A673 (cell line): ENCODE results near the gene TGIF1. TPM values are rescaled to one million over a fixed set of nuclear protein-coding genes. Genes with fewer than 3 reads are reported as not detected.

Source experiments
- BruUV-seq: library from RNA; stranded (reverse); fragments of 400-500 nt; replicated peaks from 2 replicates; lab custom pipeline; 2021; lab: Mats Ljungman, UMichigan
- CTCF ChIA-PET: fragments of 300-600 bp; sonication (Branson Sonifier 250); formaldehyde crosslinking; loops from one replicate; lab custom pipeline; 2022; ENCODE audit warnings: antibody characterized with exemption; lab: Charles Lee
- POLR2A ChIA-PET: fragments of 300-600 bp; sonication (Branson Sonifier 250); formaldehyde crosslinking; loops from one replicate; lab custom pipeline; 2022; ENCODE audit warnings: antibody characterized with exemption; ENCODE audit not compliant: low non-redundant PET; lab: Charles Lee
- DNase-seq: peaks from one replicate; pipeline ENCODE4 v3.0.0-alpha.2; 2015; ENCODE audit warnings: low spot score
- H3K27ac ChIP-seq: fragments of 200-600 bp; sonication (generic); 2 replicates; pipeline ENCODE4 v1.5.1; 2016; ENCODE audit warnings: mixed run types, low read depth, mild to moderate bottlenecking, mixed read lengths, antibody characterized with exemption, low read length; ENCODE audit not compliant: poor library complexity, severe bottlenecking
- H3K27me3 ChIP-seq: fragments of 200-600 bp; sonication (generic); replicated peaks from 2 replicates; pipeline ENCODE4 v1.6.1; 2017; ENCODE audit warnings: mixed run types, low read depth, mild to moderate bottlenecking, mixed read lengths, antibody characterized with exemption, low read length; ENCODE audit not compliant: insufficient read depth, poor library complexity
- H3K36me3 ChIP-seq: fragments of 200-600 bp; sonication (generic); 2 replicates; pipeline ENCODE4 v1.6.1; 2016; ENCODE audit warnings: mixed run types, mild to moderate bottlenecking, mixed read lengths, antibody characterized with exemption, low read length; ENCODE audit not compliant: insufficient read depth, poor library complexity, severe bottlenecking
- H3K4me1 ChIP-seq: fragments of 200-600 bp; sonication (generic); 2 replicates; pipeline ENCODE4 v1.6.1; 2017; ENCODE audit warnings: mixed run types, mild to moderate bottlenecking, mixed read lengths, antibody characterized with exemption, low read length; ENCODE audit not compliant: insufficient read depth, poor library complexity, severe bottlenecking
- H3K4me3 ChIP-seq: fragments of 200-600 bp; sonication (generic); 2 replicates; pipeline ENCODE4 v1.5.1; 2016; ENCODE audit warnings: low read depth, mixed run types, mild to moderate bottlenecking, mixed read lengths, low read length; ENCODE audit not compliant: poor library complexity, severe bottlenecking
- H3K9me3 ChIP-seq: fragments of 200-600 bp; sonication (generic); 2 replicates; pipeline ENCODE4 v1.6.1; 2016; ENCODE audit warnings: mixed run types, low read depth, mild to moderate bottlenecking, mixed read lengths, antibody characterized with exemption, low read length; ENCODE audit not compliant: poor library complexity, severe bottlenecking
- CTCF ChIP-seq: fragments of 300-800, 200-600 bp; sonication (generic); conservative IDR thresholded peaks from 2 replicates; pipeline ENCODE4 v1.5.1; 2017; ENCODE audit warnings: low read depth, mild to moderate bottlenecking, antibody characterized with exemption, low read length, moderate library complexity, mixed read lengths
- EZH2 ChIP-seq: fragments of 200-600 bp; sonication (generic); IDR thresholded peaks from 2 replicates; pipeline ENCODE4 v1.6.1; 2017; ENCODE audit warnings: borderline replicate concordance, low read depth, mild to moderate bottlenecking, mixed read lengths, antibody characterized with exemption, low read length; ENCODE audit not compliant: poor library complexity, severe bottlenecking
- intact Hi-C: fragments of 100-400 bp; cut with micrococcal nuclease; formaldehyde crosslinking; loops from one replicate; pipeline ENCODE4 v1.10.0; 2022; ENCODE audit not compliant: unreplicated experiment
- total RNA-seq: library from RNA; stranded (reverse); gene quantifications from 2 replicates; pipeline ENCODE4 v1.2.3, GENCODE V29; 2021

TGIF1 gene
- total RNA-seq, 1 experiment from 2014 or later: 98.3 TPM

GRCh38 chr18:3426074-3426473 is 23.9 kb upstream of the TGIF1 start:
- H3K36me3 ChIP-seq: no peaks in the 10 kb centered on the region
- DNase-seq: no peak
- ChIA-PET POLR2A (no interaction called here), CTCF (no interaction called here)
- TF ChIP-seq EZH2: no peak
- no peak for TF ChIP-seq CTCF
- H3K4me3 ChIP-seq: no peak overlapping the region
- intact Hi-C loops: no loop called here
- H3K4me1 ChIP-seq: no peaks in the 10 kb centered on the region
- no peaks in the 10 kb centered on the region for H3K27me3 ChIP-seq
- no TSS peak for BruUV-seq
- no peak overlapping the region for H3K27ac ChIP-seq
- no peaks in the 10 kb centered on the region for H3K9me3 ChIP-seq

- no peaks in the 10 kb centered on the region for H3K36me3 ChIP-seq
- no peaks in the 10 kb centered on the region for H3K4me1 ChIP-seq
- CTCF ChIA-PET: no interaction called here
- POLR2A ChIA-PET: no interaction called here
- DNase-seq: no peak
- no peak for TF ChIP-seq EZH2
- TF ChIP-seq CTCF: no peak
- no peak overlapping the region for H3K4me3 ChIP-seq
- BruUV-seq: no TSS peak
- no peak overlapping the region for H3K27ac ChIP-seq
- H3K9me3 ChIP-seq: no peaks in the 10 kb centered on the region
- no peaks in the 10 kb centered on the region for H3K27me3 ChIP-seq
- intact Hi-C loops: no loop called here
Measured at GRCh38 chr18:3427944-3428343, 22.0 kb upstream of the TGIF1 start.

GRCh38 chr18:3429121-3429520 is 20.9 kb upstream of the TGIF1 start:
- CTCF ChIA-PET: no interaction called here
- Histone ChIP-seq H3K27me3 (no peaks in the 10 kb centered on the region), H3K36me3 (no peaks in the 10 kb centered on the region), H3K4me3 (no peak overlapping the region), H3K4me1 (no peaks in the 10 kb centered on the region), H3K9me3 (no peaks in the 10 kb centered on the region), H3K27ac (no peak overlapping the region)
- no TSS peak for BruUV-seq
- TF ChIP-seq CTCF (no peak), EZH2 (no peak)
- no peak for DNase-seq
- intact Hi-C loops: no loop called here
- POLR2A ChIA-PET: no interaction called here
